ENCODE results near the gene TDRD9.

The TDRD9 gene

DNA sequence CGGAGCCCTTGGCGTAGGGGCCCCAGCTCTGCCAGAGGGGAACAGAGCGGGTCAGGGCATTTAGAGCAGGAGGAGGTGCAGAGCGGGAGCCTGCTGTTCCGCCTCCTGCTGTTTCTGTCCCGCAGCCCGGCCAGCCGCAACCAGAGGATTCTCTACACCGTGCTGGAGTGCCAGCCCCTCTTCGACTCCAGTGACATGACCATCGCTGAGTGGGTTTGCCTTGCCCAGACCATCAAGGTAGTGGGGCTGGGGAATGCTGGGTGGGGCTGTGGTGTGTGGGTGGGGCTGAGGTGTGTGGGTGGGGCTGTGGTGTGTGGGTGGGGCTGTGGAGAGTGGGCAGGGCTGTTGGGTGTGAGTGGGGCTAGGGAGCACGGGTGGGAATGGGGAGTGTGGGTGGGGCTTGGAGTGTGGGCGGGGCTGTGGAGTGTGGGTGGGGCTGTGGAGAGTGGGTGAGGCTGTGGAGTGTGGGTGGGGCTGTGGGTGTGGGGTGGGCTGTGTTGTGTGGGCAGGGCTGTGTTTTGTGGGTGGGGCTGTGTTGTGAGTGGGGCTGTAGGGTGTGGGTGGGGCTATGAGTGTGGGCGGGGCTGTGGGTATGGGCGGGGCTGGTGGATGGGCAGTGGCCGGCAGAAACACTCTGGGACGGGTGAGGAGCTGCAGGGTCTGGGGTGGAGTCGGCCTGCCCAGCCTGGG lies 165.3 kb downstream of the TDRD9 start:
- no peak for DNase-seq (ENCODE audit: low spot score)

DNA sequence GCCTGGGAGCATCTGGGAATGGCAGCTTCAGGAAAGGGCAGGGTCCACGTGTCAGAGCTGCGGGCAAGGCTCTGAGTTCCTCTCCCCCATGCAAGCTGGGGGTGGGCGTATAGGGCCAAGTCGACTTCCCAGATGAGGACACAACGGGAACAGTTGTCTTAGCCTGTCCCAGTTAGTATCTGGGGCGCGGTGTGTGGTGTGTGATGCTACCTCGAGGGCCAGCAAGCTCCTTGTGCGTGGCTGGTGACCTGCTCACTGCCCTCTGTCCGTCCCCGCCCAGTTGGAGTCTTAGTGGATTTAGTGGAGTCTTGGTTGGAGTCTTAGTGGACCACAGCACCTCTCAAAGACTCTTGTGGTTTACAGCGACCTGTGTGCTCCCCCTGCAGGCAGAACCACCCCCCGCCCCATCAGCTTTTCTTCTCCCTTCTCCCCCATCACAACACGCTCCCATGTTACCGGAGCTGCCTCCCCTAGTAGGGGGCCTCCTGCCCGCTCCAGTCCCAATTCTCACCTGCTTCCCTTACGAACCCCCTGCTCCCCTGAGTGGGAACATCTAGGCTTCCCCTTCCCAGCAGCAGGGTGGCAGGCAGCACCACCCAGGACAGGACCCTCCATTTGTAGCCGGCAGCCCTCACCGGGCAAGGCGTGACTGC lies 165.9 kb downstream of the TDRD9 start:
- no peak for DNase-seq (ENCODE audit: low spot score)

DNA sequence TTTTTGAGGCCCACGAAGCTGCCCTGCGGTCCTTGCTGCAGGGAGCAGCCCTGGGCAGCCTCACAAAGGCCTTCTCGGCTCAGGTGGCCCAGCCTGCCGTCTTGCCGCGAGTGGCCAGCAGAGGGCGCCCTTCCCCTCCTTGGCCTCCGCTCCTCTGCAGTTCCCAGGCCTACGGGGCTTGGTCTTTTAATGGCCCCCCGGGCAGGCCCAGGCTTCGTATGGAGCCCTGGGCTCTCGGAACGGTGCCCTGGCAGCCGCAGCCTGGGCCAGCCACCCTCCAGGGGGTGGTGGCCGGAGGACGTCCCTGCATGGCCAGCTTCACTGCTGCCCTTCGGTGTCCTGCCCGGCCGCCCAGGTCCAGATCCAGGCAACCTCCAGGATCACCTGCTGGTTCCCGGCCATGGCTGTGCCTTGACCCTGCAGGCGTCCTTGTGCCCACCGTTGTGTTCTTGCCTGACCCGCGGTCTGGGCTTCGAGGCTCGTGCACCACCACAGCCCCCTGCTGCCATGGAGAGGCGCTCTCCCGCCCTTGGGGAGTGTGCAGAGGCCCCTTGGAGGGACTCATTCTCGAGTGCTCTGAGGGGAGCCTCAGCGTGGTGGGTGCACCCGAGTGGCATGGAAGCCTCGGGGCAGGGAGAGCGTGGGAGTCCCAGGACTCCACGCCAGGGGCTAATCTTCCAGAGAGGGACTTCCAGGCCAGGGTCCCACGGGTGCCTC lies 166.6 kb downstream of the TDRD9 start:
- DNase-seq (ENCODE audit: low spot score): peak; percentile 54

DNA sequence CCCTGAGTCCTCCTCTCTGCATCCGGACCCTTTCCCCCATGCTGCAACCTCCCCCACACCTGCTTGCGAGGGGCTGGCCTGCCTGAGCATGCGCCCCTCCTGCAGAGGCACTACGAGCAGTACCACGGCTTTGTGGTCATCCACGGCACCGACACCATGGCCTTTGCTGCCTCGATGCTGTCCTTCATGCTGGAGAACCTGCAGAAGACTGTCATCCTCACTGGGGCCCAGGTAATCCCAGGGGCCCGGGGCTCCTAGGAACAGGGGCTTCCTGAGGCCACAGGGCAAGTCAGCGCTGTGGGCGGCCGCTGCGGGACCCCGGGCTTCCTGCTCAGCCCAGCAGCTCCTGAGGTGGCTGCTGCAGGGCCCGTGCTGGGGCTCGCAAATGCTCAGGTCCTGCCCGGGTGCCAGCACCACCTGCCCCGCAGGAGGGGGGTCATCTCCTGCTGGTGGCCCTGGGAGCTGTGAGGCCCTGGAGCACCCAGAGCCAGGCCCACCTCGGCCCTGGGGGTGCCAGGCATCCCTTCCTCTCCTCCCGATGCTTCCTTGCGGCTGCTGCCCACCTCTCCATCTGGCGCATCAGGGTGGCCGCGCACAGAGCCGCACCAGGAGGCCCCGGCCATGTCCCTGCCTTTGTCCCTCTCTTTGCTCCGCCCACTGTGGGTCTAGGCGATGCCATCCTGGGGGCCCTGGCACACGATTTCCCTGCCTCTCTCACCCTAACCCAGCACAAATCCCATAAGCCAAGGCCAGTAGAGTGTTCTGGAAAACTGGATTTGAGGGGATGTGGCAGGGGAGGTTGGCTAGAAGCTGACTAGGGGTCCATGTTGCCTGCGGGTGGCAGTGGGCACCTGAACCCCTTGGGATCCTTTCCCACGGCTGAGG lies 167.4 kb downstream of the TDRD9 start:
- no peak for DNase-seq (ENCODE audit: low spot score)

DNA sequence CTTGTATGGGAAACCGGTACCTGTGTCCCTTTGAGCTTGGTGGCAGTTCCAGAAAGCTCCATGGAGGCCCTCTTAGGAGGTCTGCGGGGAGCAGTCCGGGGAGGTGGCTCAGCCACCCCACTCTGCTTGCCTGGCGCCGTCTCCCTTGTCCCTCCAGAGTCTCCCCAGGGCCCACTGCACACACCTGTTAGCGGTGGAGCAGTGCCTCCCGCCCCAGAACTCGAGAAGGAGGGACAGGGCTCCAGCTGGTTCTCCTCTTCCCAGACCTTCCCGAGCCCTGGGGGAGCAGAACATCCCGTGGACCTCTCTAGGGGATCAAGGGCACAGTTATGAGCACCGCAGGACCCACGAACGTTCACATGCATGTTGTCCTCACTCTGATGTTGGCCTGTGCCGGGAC lies 168.1 kb downstream of the TDRD9 start:
- no peak for DNase-seq (ENCODE audit: low spot score)

DNA sequence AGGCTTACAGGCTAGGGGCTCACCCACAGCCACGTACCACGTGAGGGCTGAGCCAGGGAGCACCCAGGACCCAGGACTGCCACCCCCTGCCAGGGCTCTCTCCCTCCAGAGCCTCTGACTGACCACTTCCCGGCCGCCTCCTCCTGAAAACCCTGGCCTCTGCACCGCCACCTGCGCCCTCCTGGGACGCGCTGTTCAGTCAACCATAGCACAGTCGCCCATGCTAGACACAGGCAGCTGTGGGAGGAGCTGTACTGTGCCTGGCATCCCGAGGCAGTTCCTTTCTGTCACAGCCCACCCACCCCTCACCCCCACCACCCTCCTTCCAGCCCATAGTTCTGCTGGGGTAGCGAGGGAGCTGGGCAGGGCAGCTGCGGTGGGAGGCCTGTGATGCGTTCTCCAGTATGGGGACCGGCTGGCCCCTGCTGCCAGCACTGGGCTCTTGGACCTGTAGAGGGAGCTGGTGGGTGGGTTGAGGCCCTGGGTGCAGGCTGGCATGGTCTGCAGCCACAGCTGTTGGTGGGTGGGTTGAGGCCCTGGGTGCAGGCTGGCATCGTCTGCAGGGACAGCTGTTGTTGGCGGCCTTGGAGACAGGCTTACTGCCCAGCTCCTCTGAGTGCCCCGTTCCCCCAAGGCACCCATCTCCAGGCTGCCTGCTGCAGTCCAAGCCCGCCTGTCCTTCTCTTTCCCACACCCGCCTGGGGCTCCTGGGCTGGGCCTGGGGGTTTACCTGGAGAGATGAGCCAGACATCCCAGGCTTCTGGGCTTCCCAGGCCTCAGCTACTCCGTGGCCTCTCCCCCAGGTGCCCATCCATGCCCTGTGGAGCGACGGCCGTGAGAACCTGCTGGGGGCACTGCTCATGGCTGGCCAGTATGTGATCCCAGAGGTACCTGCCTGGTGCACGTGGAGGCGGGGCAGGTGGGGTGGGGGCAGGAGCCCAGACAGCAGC lies 168.8 kb downstream of the TDRD9 start:
- no peak for DNase-seq (ENCODE audit: low spot score)

DNA sequence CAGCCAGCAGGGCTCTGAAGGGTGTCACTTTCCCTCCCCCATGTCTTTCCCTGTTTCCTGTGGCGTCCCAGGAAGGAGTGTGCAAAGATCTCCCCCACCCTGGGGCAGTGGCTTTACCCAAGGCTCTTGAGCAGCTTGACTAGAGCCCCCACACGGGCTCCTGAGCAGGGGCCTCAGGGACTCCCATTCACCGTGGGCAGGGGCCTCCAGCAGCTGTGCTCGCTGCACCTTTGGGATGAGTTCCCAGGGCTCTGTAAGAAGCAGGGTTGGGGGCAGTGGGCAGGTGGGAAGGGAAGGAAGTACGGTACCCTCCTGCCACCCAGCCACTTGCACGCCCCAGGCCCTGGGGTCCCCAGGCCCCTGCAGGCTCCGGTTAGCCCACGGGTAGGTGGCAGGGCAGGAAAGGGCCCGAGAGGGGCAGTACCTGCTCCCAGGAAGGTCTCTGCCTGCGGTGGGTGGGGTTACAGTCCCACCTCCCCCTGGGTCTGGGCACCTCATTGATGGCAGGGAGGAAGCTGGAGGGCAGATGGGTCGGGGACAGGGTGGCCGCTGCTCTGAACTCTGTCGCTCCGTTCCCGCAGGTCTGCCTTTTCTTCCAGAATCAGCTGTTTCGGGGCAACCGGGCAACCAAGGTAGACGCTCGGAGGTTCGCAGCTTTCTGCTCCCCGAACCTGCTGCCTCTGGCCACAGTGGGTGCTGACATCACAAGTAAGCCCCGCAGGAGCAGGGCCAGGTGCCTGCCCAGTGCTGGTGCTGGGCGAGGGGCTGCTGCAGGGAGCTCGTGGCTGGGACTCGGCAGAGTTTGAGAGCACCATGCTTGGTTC lies 170.2 kb downstream of the TDRD9 start:
- DNase-seq (ENCODE audit: low spot score): no peak

DNA sequence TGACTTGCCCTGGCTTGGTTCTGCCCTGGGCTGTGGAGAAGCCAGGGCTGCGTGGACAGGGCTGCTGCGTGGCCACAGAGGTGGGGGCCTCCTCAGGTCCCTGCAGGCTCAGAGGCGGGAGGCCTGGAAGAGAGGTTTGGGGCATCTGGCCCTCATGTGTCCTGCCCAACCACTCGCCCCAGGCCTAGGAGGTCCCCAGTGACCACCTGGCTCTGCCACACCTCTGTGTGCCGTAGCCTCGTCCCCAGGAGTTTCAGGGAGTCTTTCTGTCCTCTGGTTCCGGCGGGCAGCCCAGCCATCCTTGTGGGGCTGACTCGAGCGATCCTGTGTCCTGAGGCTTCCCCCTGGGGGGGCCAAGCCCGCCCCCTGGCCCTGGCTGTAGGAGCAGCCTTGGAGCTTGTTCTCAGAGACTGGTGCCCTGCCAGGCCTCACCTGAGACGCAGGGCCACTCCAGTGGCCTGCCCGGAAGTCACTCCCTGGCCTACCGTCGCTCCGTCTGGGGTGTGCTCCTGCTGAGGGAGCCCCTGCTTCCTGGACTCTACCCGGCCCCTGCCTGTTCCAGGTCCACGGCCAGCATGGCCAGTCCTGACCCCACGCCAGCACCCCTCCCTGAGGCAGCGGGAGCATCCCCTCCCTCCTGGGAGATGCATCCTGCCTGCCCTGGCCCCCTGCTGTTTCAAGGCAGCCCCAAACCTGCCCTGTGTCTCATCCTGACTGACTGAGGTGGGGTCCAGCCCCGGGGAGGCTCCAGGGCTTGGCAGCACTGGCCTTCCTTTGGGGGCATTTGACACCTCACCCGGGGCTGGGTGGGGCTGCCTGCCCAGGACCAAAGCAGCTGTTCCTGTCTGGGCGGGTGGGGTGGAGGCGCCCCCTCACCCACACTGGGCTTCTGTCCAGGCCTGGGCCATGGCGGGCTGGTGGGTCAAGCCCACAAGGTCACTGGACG lies 171.1 kb downstream of the TDRD9 start:
- DNase-seq (ENCODE audit: low spot score): no peak

DNA sequence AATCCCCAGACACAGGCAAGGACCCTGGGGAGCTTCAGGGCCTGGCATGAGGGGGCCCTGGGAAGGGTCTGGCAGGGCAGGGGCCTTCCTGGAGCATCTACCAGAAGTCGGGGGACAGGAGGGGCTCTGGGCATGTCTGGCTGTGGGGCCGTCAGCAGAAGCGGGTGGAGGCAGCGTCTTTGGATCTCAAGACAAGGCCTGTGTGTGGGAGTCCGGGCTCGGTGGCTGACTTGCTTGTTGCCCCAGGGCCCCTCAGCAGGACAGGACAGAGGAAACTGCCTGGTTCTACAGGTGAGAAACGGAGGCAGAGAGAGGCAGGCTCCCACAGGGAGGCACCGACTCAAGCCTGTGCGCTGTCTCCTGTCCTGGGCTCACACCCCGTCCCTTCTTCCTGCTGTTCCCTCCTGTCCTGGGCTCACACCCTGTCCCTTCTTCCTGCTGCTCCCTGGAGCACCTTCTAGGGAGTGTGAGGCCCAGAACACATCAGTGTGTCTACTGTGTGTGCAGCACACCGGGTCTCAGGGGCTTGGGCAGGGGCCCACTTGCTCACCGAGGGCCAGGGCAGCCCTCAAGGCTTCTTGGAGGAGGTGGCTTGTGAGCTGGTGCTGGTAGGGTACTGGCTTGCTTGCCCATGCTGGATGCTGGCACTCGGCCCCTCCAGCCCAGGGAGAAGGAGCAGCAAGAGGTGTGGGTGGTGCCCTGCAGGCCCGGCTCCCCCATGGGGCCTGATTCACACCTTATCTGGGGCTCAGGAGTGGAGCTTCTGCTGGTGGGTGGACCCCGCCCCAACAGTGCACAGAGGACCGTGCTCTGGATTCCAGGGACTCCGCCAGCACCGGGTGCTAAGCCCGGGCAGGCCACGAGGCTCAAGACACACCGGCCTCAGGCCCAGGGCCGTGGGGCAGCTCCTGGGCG lies 172.2 kb downstream of the TDRD9 start:
- DNase-seq (ENCODE audit: low spot score): no peak

DNA sequence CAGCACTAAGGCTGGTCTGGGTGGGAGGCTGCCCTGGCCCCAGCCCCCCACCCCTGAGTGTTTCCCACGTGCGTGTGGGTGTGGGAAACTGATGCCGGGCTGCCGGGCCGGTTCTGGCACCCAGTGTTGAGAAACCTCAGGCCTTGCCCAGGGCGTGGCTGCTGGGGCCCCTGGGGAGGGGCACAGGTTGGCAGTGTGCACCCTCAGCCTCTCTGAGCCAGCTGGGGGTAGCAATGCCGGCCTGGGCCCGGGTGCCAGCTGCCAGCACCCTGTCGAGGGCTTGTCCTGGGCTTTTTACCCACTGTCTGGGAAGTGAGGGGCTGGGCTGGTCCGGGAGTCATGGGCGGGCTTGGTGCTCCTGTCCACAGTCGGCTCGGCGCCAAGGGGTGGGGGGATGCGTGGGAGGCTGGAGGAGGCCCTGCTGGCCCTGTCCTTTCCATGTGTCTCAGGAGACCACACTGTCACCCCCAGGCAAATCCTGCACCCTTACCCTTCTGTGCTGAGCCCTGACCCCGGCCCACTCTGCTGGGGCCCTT lies 172.9 kb downstream of the TDRD9 start:
- no peak for DNase-seq (ENCODE audit: low spot score)

DNA sequence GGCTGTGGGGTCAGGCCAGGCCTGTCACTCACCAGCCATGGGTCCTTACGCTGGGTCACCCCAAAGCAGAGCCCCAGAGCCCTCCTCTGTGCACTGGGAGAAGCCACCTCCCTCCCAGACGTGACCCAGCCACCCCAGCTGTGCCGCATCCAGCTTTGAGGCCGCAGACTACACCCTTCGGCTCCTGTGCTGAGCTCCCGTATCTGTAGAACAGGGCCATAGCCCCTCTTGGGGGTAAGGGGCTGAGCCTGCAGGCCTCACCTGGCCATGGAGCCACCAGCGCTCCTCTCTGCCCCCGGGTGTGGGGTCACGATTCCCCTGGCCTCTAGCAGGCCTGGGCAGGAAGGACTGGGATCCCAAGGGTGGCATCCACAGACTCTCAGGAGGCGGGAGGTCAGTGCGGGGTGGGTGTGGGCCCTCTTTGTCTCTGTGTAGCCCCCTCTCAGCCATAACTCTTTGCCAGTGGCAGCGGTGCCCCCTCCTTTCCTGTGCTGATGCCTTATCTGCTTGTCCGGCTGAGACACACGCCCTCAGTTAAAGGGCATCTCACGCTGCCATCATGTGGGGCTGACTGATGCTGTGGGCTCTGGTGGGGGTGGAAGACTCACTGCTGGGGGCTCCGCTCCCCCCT lies 173.5 kb downstream of the TDRD9 start:
- DNase-seq (ENCODE audit: low spot score): no peak

All from kidney tubule cell (primary cell).